Effector memory CD4-positive, alpha-beta T cell (primary cell): ENCODE results near the gene KCNH2.
A peak's percentile ranks its signal among the peaks of the same experiment; 100 is the strongest.

Source experiments
- DNase-seq, 3 donors: peaks; one replicate each; pipeline ENCODE4 v3.0.0-alpha.2; 2020
- H3K27ac ChIP-seq: 2 replicates; pipeline ENCODE4 v1.7.0; 2013; ENCODE audit warnings: mild to moderate bottlenecking, low read length, moderate library complexity; ENCODE audit not compliant: insufficient read depth, poor library complexity, severe bottlenecking
- H3K27me3 ChIP-seq: replicated peaks from 2 replicates; pipeline ENCODE4 v1.7.0; 2013; ENCODE audit warnings: mild to moderate bottlenecking, low read length; ENCODE audit not compliant: insufficient read depth, control insufficient read depth, poor library complexity, severe bottlenecking
- H3K36me3 ChIP-seq: 2 replicates; pipeline ENCODE4 v1.7.0; 2013; ENCODE audit warnings: mild to moderate bottlenecking, low read length, moderate library complexity; ENCODE audit not compliant: control insufficient read depth, insufficient read depth
- H3K4me1 ChIP-seq: 2 replicates; pipeline ENCODE4 v1.7.0; 2013; ENCODE audit warnings: low read length, mild to moderate bottlenecking; ENCODE audit not compliant: control insufficient read depth, insufficient read depth, poor library complexity, severe bottlenecking
- H3K4me3 ChIP-seq: 2 replicates; pipeline ENCODE4 v1.7.0; 2013; ENCODE audit warnings: low read length, low read depth, mild to moderate bottlenecking; ENCODE audit not compliant: insufficient read depth, poor library complexity, severe bottlenecking
- H3K9me3 ChIP-seq: 2 replicates; pipeline ENCODE4 v1.7.0; 2013; ENCODE audit warnings: mild to moderate bottlenecking, low read length, moderate library complexity; ENCODE audit not compliant: control insufficient read depth

KCNH2 gene

DNA sequence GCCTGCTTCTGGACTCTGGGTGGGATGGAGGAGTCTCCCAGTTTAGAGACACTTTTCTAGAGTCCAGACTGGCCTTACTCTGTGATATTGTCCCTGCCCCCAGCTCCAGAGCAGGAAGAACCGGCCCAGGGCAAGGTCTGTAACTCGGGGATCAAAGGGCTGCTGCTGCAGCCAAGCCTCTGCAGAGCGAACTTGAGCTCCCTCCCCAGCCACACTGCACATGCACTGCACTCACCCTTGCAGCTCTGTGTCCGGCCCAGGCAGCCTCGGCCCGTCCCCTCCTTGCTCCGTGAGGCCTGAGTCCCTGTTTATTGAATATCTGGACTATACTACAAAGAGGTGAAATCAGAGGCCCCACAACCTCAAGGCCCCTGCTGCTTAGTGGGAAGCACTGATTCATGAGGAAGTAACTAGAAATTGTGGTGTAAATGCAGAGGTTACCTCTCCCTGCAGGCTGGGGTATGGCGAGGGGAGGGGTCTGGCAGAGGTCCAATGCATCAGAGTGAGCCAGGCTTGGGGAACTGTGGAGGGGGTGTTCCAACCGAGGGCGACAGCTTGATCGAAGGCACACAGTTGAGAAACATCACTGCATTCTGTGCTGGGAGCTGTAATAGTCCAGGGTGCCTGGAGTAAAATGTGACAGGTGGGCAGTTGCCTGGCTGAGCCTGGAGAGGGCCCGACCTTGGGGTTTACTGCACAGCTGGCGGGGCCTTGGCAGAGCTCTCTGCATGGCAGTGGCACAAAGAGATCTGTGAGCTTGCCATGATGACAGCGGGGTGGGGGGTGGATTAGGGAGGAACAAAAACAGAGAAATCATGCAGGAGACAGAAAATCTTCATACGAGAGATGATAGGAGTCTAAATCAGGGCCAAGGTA is 76.7 kb downstream of the KCNH2 start:
- Histone ChIP-seq H3K4me1 (peaks cover 7% of the 10 kb centered on the region), H3K27ac (no peak overlapping the region), H3K27me3 (no peaks in the 10 kb centered on the region), H3K36me3 (no peaks in the 10 kb centered on the region), H3K9me3 (no peaks in the 10 kb centered on the region), H3K4me3 (no peak overlapping the region)
- no peak for DNase-seq

GRCh38 chr7:150900675-150901074 is 77.4 kb downstream of the KCNH2 start:
- no peak overlapping the region for H3K4me3 ChIP-seq
- H3K27me3 ChIP-seq = no peaks in the 10 kb centered on the region
- H3K27ac ChIP-seq = no peak overlapping the region
- no peak for DNase-seq
- H3K9me3 ChIP-seq = no peaks in the 10 kb centered on the region
- peaks cover 7% of the 10 kb centered on the region for H3K4me1 ChIP-seq
- H3K36me3 ChIP-seq = no peaks in the 10 kb centered on the region

DNA sequence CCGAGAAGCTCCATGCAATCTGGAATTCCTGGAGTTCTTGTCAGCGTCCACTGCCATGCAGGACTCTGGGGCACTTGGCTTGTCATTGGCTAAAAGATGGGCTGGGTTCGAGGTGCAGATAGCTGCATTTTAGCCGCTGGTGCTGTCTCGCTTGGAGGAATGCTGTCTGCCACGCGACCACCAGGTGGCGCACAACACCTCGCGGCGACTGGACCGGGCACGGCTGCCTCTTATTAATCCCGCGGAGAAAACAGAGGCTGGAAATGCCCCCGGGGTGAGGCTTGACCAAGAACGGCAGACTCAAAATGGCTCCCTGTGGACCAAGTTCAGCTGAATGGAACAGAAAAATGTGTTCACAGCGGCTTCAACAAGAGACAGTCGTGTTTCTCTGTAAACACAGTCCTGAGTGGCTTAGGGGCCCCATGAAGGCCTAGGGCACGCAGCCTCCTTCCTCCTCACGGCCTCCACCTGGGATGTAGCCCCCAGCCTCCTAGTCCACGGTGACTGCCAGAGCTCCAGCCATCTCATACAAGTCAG is 79.6 kb downstream of the KCNH2 start:
- no peaks in the 10 kb centered on the region for H3K36me3 ChIP-seq
- H3K27ac ChIP-seq = no peak overlapping the region
- H3K4me3 ChIP-seq = no peak overlapping the region
- peaks cover 7% of the 10 kb centered on the region for H3K4me1 ChIP-seq
- DNase-seq = peak; percentile 48 to 65 (median 51)
- no peaks in the 10 kb centered on the region for H3K9me3 ChIP-seq
- no peaks in the 10 kb centered on the region for H3K27me3 ChIP-seq

GRCh38 chr7:150897502-150898474 is 80.3 kb downstream of the KCNH2 start:
- no peaks in the 10 kb centered on the region for H3K9me3 ChIP-seq
- no peak overlapping the region for H3K27ac ChIP-seq
- H3K4me1 ChIP-seq = peaks cover 7% of the 10 kb centered on the region
- H3K36me3 ChIP-seq = no peaks in the 10 kb centered on the region
- no peak for DNase-seq
- no peaks in the 10 kb centered on the region for H3K27me3 ChIP-seq
- H3K4me3 ChIP-seq = no peak overlapping the region

DNA sequence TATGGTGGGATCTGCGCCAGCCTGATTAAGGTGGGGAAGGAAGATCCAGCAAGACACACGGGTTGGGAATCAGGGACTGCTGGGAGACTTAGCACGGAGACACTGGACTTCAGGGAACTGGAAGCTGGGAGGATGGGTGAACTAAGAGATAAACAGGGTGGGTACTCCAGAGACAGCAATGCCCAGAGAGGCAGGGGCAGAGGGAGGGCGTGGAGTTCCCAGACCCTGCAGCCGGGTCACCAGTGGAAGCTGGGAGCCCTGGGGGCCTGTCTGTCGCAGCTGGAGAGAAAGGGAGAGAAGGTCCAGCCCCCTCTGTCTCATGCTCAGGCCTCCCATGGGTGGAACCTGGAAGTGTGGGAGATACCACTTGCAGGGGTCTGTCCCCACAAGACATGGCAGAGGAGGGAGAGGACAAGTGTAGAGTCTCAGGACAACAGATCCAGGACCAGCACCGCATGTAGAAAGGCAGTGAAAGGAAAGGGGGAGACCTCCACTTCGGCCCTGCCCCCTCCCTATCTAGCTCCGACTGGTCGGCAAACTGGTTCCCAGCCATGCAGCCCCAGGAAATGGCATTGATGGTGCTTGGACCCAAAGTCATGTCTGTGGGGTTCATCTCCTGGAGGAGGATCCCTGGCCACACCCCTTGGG is 81.4 kb downstream of the KCNH2 start:
- H3K9me3 ChIP-seq = no peaks in the 10 kb centered on the region
- H3K27me3 ChIP-seq = no peaks in the 10 kb centered on the region
- H3K36me3 ChIP-seq = no peaks in the 10 kb centered on the region
- H3K4me1 ChIP-seq = peaks cover 7% of the 10 kb centered on the region
- no peak overlapping the region for H3K4me3 ChIP-seq
- H3K27ac ChIP-seq = no peak overlapping the region
- no peak for DNase-seq

DNA sequence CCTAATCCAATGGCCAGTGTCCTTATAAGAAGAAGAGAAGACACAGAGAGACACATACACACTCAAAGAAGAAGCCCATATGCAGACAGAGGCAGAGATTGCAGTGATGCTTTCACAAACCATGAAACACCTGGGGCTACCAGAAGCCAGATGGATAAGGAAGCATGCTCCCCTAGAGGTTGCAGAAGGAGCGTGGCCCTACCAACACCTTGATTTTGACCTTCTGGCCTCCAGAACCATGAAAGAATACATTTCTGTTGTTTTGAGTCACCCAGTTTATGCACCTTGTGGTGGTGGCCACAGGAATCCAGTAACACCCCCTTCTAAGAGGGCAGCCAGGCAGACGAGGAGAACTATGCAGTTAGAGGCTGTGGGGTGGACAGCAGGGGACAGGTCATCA is 82.3 kb downstream of the KCNH2 start:
- no peaks in the 10 kb centered on the region for H3K36me3 ChIP-seq
- H3K27ac ChIP-seq = no peak overlapping the region
- DNase-seq = no peak
- peaks cover 7% of the 10 kb centered on the region for H3K4me1 ChIP-seq
- H3K9me3 ChIP-seq = no peaks in the 10 kb centered on the region
- H3K4me3 ChIP-seq = no peak overlapping the region
- H3K27me3 ChIP-seq = no peaks in the 10 kb centered on the region
